ENCODE results near the gene RAB40A. TPM values are rescaled to one million over a fixed set of nuclear protein-coding genes. Genes with fewer than 3 reads are reported as not detected.

Gene RAB40A
- total and polyA plus RNA-seq, 2 donors (not counting 1 experiment from before 2014, with no cell fraction given), result 0.15 to 0.67 TPM

DNA sequence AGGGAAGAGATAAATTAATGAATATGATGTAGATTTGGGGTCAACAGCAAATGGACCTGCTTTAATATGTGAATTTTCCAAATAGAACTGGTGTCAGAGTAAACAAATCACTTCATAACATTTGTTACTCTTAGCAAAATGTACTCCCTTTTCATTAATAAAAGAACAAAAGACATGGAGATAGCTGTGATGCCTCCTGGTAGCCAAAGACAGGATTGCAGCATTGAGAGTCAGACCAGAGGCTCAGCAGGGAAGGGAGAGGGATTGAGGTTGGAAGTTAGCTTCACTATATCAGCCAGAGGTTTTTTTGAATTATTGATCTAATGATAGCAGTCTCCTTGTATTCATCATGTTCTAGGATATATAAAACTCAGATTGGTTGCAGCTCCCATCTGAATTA lies 17.4 kb upstream of the RAB40A start:
- DNase-seq (no peak), ATAC-seq (ENCODE audit: low read depth) (no peak)
- Histone ChIP-seq H4K20me1 (ENCODE audit: control insufficient read depth, insufficient read depth, low read length, poor library complexity, severe bottlenecking) (no peaks in the 10 kb centered on the region), H3K36me3 (replicated peaks in 1 of 2; ENCODE audit: control extremely low read depth in 1 of 2, control insufficient read depth in 1 of 2, extremely low read depth in 1 of 2, insufficient read depth in 2 of 2, low read length in 1 of 2) (no peaks in the 10 kb centered on the region), H2AFZ (ENCODE audit: insufficient read depth, low read depth, low read length, poor library complexity, severe bottlenecking) (no peak overlapping the region), H3K79me2 (ENCODE audit: control insufficient read depth, insufficient read depth, low read length) (no peaks in the 10 kb centered on the region), H3K9ac (ENCODE audit: low read length) (no peak overlapping the region), H3K4me3 (ENCODE audit: control extremely low read depth in 1 of 5, extremely low read depth in 1 of 5, insufficient read depth in 1 of 5, low read depth in 2 of 5, low read length in 4 of 5) (no peak overlapping the region), H3K27me3 (replicated peaks in 1 of 4; ENCODE audit: control extremely low read depth in 1 of 4, control insufficient read depth in 3 of 4, insufficient read depth in 4 of 4, low read length in 3 of 4) (peaks cover 0 to 3% (median 0%) of the 10 kb centered on the region in 4 experiments), H3K9me3 (ENCODE audit: control extremely low read depth in 1 of 3, control insufficient read depth in 2 of 3, insufficient read depth in 1 of 3, low read length in 2 of 3) (no peaks in the 10 kb centered on the region), H3K4me1 (ENCODE audit: control insufficient read depth in 2 of 2, insufficient read depth in 2 of 2, low read length in 2 of 2) (peaks cover 3 to 4% of the 10 kb centered on the region in 2 donors), H3K27ac (ENCODE audit: low read length in 2 of 2) (no peak overlapping the region), H3K4me2 (replicated peaks; ENCODE audit: low read depth, low read length, poor library complexity, severe bottlenecking) (no peak overlapping the region)
- POLR2A ChIA-PET, result no interaction called here
- CTCF ChIA-PET, result no interaction called here
- H3K9me3 Mint-ChIP-seq (ENCODE audit: insufficient read depth), result no peaks in the 10 kb centered on the region
- no peak overlapping the region for H3K27ac Mint-ChIP-seq
- peaks cover 4% of the 10 kb centered on the region for H3K4me1 Mint-ChIP-seq
- H3K27me3 Mint-ChIP-seq, result no peaks in the 10 kb centered on the region
- TF ChIP-seq EZH2 (IDR thresholded peaks at IDR 0.05; ENCODE audit: borderline replicate concordance, insufficient read depth, low read depth, low read length, poor library complexity, severe bottlenecking) (no peak), CTCF (IDR thresholded peaks at IDR 0.05) (no peak)
- no peak overlapping the region for H3K4me3 Mint-ChIP-seq
- intact Hi-C loops (cut with micrococcal nuclease), result no loop called here

DNA sequence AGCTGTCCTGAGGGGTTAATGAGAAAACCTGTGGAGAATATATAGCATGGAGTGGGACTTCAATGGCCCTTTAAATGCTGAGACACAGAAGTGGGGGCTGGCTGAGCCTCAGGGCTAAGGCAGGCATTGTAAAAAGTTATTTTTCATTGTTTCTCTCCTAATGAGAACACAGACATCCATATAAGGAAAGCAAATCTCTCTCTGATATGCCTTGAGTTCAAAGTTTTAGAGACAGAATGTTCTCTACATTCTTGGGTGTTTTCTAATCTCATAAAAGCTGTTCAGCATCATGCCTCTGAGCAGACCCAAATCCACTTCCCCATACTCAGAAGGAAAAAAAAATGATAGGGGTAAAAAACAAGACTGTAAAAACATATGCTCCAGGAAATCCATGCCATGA lies 16.8 kb upstream of the RAB40A start:
- H3K4me1 ChIP-seq (ENCODE audit: control insufficient read depth in 2 of 2, insufficient read depth in 2 of 2, low read length in 2 of 2), result peaks cover 3 to 4% of the 10 kb centered on the region in 2 donors
- peaks cover 0 to 3% (median 0%) of the 10 kb centered on the region in 4 experiments for H3K27me3 ChIP-seq (replicated peaks in 1 of 4; ENCODE audit: control extremely low read depth in 1 of 4, control insufficient read depth in 3 of 4, insufficient read depth in 4 of 4, low read length in 3 of 4)
- DNase-seq, result no peak
- ATAC-seq (ENCODE audit: low read depth), result no peak
- H3K79me2 ChIP-seq (ENCODE audit: control insufficient read depth, insufficient read depth, low read length), result no peaks in the 10 kb centered on the region
- CTCF ChIA-PET, result interaction anchor here (1.3 kb wide), 1 partner anchor 283 kb away, joined by 4 read pairs; no protein-coding TSS in a partner anchor
- Mint-ChIP-seq H3K4me1 (peaks cover 4% of the 10 kb centered on the region), H3K27me3 (no peaks in the 10 kb centered on the region), H3K4me3 (no peak overlapping the region), H3K27ac (no peak overlapping the region), H3K9me3 (ENCODE audit: insufficient read depth) (no peaks in the 10 kb centered on the region)
- H3K4me3 ChIP-seq (ENCODE audit: control extremely low read depth in 1 of 5, extremely low read depth in 1 of 5, insufficient read depth in 1 of 5, low read depth in 2 of 5, low read length in 4 of 5), result no peak overlapping the region
- no peak overlapping the region for H3K9ac ChIP-seq (ENCODE audit: low read length)
- no peak overlapping the region for H2AFZ ChIP-seq (ENCODE audit: insufficient read depth, low read depth, low read length, poor library complexity, severe bottlenecking)
- no peaks in the 10 kb centered on the region for H3K9me3 ChIP-seq (ENCODE audit: control extremely low read depth in 1 of 3, control insufficient read depth in 2 of 3, insufficient read depth in 1 of 3, low read length in 2 of 3)
- TF ChIP-seq CTCF (IDR thresholded peaks at IDR 0.05) (no peak), EZH2 (IDR thresholded peaks at IDR 0.05; ENCODE audit: borderline replicate concordance, insufficient read depth, low read depth, low read length, poor library complexity, severe bottlenecking) (no peak)
- H3K36me3 ChIP-seq (replicated peaks in 1 of 2; ENCODE audit: control extremely low read depth in 1 of 2, control insufficient read depth in 1 of 2, extremely low read depth in 1 of 2, insufficient read depth in 2 of 2, low read length in 1 of 2), result no peaks in the 10 kb centered on the region
- no peaks in the 10 kb centered on the region for H4K20me1 ChIP-seq (ENCODE audit: control insufficient read depth, insufficient read depth, low read length, poor library complexity, severe bottlenecking)
- no peak overlapping the region for H3K4me2 ChIP-seq (replicated peaks; ENCODE audit: low read depth, low read length, poor library complexity, severe bottlenecking)
- POLR2A ChIA-PET, result no interaction called here
- intact Hi-C loops (cut with micrococcal nuclease), result no loop called here
- H3K27ac ChIP-seq (ENCODE audit: low read length in 2 of 2), result no peak overlapping the region
